Fibroblast of skin of back (primary cell): ENCODE data around the gene SNX3.

Experiments
- DNase-seq: peaks from one replicate; pipeline ENCODE4 v3.0.0-alpha.2; 2013

The SNX3 gene

DNA sequence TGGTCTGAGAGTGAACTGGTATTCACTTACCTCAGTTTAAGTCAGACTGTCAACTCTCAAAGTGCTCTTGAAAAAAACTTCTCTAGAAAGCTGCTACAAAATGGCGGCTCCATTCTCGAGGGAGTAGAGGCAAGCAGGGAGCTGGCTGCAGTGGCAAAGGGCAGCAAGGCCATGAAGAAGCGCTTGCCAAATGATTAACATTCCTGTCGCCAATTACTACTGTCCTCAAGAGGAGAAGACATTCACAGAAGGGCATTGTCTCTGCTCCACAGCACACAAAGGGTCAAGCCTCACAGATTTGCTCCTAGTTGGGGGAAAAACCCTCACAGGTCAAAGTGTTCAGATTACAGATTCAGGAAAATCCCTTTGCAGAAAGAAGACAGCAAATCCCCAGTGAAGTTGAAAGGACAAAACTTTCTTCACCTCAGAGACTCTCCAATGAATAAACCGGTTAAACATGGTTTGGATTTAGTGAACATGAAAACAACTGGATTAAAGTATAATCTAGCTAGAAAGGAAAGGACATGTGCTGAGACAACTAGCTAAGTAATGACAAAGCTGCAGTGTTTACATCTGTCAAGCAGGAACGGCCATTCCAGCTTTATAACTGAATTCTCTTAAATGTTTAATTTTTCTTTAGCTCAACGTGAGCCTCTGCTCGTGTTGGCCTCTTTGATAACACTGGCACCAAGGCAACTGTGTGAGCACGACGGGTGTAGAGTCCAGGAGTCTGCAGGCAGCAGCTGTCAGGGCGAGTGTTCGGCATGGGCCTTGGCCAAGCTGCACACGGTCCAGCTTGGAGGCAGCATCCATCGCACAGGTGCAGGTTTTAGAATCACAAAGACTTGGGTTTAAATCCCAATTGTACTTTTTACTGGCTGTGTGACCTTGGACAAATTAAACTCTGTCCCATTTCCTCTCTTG lies 57.4 kb downstream of the SNX3 start:
- DNase-seq, result no peak

DNA sequence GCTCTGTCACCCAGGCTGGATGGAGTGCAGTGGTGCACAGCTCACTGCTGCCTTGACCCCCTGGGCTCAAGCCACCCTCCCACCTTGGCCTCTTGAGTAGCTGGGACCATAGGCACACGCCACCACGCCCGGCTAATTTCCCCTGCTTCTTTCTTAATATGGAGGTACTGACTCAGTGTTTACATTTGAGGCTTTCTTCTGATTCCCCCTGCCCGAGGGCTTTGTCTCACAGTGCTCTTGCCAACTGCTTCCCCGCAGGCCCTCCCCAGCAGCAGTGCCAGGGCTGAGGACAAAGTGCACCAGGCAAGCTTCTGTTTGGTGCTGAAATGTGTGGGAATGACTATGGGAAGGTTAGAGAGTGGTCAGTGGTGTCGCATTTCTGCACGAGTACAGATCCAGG lies 60.2 kb downstream of the SNX3 start:
- DNase-seq, result peak; percentile 20

DNA sequence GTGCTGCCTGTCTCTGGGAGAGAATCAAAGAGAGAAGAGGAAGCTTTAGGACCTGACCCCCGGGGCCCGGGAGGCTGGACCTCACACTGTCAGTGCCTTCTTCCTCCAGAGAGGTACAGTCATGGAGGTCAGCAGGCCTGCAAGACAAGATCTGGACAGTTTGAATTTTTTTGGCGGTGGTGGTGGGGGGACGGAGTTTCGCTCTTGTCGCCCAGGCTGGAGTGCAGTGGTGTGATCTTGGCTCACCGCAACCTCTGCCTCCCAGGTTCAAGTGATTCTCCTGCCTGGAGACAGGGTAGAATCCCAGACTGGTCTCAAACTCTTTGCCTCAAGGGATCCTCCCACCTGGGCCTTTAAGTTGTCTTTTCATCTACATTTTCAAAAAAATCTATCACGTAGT lies 60.7 kb downstream of the SNX3 start:
- no peak for DNase-seq

DNA sequence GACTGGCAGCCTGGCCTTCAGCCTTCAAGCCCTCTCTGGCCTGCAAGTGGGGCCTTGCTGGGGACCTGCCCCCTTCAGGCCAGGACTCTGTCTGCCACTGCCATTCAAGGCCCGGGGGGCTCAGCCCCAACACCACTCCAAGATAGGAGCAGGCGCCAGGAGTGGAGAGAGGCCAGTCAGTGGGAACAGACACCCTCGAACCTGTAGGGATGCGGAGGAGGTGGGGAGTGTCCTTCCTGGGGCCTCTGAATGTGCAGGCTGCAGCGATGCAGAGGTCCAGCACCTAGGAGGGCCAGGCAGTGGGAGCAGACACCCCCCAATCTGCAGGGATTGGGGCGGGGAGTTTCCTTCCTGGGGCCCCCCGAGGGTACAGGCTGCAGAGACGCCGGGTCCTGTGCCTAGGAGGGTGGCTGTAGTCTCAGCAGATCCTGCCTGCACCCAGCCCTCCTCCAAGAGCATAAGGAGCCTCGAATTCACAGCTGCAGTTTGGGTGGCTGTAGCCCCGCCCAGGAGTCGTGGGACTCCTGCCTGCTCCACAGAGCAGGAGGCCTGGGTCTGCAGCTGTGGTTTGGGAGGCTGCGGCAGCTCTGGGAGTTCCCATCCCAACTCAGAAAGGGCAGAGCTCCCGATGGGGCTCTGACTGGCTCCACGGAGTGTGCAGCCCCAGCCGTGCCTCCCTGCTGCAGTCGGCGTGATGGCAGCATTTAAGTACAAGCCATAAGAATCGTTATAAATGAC lies 61.9 kb downstream of the SNX3 start:
- DNase-seq, result no peak

DNA sequence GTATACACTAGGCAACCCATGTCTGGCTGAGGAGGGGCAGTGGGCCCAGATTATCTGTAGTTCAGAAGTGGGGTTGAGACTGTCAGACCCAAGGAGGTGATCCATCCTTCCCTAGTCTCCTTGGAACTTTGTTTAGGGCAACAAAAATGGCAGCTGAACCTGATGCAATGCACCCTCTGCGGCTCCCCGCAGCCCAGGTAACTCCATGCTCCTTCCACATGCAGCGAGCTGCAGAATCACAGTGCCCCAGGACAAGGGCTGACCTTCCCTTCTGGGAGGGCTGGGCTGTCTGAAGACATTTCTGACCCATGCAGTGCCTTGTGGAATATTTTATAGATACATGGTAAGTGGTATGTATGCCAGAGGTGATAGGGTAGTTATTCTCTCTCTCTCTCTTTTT lies 65.6 kb downstream of the SNX3 start:
- no peak for DNase-seq

DNA sequence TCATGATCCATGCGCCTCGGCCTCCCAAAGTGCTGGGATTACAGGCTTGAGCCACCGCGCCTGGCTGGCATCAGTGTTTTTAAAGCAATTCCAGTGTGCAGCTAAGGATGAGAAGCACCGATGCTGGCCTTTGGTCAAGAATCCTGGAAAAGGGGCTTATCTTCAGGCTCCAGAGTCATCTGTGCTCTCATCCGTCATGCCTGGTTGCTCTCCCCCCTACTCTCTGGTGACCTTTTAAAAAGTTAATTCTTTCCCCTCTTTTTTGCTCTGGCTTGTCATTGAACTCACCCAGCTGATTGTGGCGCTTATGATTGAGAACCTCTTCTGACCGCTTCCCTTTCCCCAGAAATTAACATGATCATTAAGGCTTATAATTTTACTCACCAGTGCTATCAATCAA lies 66.3 kb downstream of the SNX3 start:
- no peak for DNase-seq

DNA sequence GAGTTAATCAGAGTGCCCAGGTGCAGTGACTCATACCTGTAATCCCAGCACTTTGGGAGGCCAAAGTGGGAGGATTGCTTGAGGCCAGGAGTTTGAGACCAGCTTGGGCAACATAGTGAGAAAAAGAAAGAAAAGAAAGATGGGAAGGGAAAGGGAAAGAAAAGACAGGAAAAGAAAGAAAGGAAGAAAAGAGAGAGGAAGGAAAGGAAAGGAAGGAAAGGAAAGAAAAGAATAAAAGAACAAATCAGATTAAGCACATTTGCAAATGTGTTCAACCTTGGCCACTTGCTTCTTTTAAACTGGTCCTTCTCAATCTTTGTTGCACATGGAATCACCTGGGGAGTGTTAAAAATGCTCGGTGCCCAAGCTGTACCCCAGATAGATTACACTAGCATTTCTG lies 67.0 kb downstream of the SNX3 start:
- no peak for DNase-seq

DNA sequence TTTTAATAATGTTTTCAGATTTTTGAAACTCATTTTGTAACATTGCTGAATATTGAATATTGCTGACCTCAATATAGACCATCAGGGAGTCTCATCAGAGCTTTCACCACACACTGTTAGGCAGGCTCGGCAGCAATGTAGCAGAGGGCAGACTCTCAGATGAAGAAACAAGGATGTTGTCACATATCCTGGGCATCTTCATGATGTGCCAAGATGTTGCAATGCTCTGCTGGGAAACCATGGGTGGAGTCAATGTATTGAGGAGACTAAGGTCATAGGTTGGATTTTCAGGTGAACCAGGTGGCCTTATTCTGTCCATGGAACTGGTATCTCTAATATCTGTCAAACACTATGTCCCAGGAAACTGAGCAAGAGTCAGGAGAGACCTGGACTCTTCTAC lies 67.7 kb downstream of the SNX3 start:
- DNase-seq, result no peak

DNA sequence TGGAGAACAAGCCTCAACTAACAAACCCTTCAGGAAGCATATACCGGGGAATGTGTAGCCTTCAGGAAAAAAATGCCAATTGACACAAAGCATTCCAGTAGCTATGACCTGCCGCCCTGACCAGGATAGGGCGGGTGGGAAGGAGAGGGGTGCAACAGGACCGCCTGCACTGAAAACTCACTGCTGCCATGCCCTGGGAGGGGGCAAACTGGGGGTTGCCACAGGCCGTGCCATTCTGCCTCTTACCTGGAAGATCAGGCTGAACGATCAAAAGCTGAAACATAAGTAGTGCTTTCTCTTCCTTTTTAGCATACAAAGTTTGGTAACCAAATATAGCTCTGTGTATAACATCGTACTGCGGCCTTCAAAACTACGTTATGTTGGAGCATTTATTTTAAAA lies 73.3 kb downstream of the SNX3 start:
- no peak for DNase-seq

DNA sequence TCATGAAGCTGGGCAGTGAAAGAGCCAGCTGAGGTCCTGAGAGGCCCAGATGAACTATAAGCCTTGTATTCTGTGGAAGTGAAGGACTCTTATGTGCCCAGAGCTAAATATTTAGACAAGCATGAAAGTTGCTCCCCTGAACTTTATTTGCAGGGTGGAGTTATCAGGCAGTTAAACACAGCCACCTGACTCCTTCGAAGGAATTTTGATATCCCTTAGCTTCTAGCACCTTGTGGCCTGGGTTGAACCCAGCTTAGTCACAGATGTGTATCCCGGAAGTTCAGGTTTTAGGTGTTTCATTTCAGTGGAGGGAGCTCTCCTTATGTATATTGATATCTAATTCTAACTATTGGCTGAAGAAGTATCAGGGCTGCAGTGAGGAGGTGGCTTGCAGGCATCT lies 74.6 kb downstream of the SNX3 start:
- no peak for DNase-seq

DNA sequence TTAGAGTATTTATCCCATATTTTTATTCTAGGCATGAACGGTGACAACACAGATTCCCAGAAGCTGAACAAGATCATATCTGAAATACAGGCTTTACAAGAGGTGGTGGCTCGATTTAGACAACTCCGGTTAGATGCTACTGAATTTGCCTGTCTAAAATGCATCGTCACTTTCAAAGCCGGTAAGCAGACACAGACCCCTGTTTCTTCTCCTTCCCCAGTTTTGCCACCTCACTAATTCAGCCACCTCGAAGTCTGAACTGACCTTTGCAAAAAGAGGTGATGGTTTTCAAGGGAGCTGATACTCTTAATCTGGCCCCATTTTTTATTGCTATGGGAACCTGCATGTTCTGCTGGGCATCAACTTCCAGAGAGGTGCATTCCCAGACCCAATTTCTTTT lies 80.1 kb downstream of the SNX3 start:
- DNase-seq, result no peak

DNA sequence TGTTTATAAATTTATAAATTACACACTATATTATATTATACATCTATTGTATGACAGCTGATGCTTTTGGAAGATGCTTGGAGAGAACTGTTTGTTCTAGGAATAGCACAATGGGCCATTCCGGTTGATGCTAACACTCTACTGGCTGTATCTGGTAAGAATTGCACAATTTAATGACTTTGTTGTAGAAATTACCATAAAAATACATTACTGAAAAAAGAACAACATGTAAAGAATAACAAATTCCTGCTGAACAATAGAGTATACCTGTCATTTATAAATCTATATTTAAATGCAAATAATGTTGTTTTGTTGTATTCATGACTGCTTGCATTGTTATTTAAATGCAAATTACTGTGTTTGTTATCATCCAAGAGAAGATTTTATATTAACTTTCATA lies 80.6 kb downstream of the SNX3 start:
- DNase-seq, result no peak

DNA sequence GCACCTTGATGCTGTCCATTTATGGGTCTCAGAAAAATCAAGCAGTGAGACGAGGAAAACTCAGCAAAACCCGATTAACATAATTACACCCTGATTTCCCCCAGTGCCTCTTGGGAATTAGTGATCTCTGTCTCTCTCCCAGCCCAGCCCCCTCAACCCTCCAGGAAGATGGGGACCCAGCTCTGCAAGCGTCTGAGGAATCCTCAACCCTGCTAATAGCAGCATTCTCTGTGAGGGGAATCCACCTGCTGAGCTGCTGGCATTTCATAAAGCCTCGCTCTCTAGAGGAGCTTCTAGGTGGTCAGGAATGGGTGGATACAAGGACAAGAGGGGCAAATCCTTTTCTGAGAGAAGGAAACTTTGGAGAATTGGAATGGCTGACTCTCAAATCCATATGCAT lies 81.1 kb downstream of the SNX3 start:
- no peak for DNase-seq

DNA sequence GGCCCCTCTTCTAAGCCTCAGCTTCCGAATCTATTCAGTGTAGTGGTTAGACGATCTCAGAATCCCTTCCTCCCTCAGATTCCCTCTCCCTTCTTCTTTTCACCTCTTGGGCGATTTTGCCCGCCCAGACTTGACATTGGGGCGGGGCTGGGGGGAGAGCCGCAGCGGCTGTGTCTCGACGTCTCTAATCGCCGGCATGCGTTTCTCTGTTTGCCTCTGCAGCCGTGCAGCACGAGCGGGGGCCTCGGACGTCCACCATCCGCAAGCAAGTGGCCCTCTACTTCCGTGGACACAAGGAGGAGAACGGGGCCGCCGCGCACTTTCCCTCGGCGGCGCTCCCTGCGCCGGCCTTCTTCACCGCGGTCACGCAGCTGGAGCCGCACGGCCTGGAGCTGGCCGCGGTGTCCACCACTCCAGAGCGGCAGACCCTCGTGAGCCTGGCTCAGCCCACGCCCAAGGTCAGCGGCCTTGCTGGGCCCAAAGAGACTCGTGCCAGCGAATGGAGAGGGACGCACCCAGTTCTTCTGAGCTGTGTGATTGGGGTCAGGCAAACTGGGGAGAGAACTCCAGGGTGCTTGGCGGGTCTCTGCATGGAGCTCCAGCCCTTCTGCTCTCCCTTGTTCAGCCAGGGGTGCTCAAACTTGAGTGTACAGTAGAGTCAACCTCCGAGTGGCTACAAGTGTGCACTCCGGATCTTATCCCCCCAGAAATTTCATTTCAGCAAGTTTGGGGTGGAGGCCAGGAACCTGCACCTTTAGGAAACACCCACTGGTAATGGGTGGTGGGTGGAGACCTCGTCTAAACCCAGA lies 84.4 kb downstream of the SNX3 start:
- no peak for DNase-seq

DNA sequence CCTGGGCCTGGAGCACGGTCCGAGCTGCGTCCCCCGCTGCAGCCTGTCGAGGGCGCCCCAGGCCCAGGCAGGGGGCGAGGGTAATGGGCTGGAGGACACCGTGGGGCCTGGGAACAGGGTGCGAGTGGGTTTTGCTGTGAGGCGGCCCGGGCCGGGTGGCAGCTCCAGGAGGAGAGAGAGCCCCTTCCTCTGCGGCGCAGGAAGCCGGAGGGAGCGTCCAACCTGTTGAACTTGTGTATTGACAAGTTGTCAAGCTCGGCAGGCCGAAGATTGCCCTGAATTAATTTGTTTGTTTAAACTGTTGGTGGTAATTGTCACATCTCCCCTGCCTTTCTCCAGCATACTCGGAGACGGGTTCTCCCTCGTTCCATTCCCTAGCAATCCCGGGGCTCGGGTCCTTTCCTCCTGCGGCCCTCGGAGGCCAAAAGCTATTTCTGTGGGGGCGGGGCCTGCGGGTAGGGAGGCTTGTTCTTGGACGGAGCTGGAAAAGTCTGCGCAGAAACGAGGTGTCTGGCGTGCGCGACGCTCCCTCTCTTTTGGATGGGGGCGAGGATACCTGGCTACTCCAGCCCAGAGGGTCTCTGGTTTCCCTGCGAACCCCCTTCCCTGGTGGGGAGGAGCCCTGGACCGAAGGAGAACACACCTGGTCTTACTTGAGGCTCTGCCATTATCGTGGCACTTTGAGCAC lies 85.1 kb downstream of the SNX3 start:
- no peak for DNase-seq

DNA sequence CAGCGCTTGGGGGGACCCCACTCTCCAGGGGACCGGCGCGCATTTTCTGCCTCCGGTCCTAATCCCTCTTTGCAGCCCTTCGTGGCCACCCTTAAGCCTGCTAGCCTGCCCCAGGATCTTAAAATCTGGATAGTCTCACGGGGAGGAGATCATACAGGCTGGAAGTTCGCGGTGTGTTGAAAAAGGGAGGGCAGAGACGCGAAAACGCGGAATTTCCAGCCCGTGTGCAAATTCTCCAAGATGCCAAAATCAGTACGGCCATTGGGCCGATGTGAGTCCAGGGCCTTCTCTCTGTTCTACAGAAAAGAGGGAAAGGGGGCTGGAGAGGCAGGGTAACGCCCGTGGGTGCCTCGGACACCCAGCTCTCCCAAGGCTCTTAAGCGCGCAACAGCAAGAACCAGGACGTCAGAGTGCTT lies 85.7 kb downstream of the SNX3 start:
- no peak for DNase-seq

DNA sequence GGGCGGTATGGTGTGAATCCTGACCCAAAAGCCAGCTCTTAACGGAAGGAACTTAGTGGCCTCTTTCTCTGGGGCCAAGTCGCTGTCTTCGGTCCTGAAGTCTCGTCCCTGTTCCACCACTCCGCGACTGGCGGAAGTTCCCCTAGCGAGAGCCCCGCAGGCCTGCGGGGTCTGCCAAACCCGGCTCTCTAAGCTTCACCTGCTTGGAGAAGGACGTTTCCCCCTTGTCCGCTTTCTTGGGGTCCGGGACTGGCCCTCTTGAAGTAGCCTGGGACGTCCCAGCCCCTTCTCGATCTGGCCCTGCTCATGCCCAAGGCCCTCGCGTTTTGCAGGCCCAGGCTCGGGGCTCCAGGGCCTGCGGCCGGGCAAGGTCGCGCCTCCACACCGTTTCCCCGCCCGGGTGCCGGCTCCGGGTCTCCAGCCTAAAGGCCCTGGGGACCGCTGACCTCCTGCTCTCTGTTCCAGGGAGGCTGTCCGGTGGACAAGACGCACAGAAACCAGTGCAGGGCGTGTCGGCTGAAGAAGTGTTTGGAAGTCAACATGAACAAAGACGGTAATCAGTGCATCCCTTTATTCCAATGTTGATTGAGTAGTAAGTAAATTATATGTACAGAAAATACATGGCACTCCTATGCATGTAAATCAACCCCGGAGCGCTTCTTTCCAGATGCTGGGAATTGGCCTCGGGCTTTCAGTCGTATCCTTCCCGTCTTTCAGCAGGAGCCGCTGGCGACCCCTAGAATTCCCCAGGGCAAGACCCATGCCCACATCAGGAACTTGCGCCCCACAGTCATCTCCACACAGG lies 86.3 kb downstream of the SNX3 start:
- peak; percentile 55 for DNase-seq

DNA sequence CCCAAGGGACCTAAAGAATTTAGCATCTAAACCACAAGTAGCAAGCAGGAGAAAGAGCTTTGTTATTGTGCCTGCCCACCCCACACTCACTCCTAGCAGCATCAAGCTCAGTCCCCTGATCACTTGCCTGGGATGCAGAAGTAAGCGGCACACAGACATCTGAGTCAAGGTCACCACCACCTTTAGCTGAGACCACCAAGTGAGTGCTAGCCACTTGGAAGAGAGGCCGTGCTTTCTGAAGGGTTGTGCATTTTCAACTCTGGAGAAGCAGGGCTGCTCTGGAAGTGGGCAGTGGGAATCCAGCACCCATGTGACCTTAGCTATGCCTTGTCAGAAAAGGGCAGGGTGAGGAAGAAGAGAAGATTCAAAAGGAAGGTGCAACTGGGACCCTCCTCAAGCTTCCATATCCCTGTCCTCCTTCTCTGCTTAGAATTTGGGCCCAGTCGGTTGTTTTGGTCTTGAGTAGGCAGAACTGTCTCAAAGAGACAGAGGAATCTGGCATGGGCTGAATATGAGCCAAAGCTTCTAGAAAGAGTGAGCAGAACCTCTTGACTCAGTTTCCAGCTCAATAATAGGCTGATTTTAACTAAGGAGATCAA lies 88.8 kb downstream of the SNX3 start:
- no peak for DNase-seq

DNA sequence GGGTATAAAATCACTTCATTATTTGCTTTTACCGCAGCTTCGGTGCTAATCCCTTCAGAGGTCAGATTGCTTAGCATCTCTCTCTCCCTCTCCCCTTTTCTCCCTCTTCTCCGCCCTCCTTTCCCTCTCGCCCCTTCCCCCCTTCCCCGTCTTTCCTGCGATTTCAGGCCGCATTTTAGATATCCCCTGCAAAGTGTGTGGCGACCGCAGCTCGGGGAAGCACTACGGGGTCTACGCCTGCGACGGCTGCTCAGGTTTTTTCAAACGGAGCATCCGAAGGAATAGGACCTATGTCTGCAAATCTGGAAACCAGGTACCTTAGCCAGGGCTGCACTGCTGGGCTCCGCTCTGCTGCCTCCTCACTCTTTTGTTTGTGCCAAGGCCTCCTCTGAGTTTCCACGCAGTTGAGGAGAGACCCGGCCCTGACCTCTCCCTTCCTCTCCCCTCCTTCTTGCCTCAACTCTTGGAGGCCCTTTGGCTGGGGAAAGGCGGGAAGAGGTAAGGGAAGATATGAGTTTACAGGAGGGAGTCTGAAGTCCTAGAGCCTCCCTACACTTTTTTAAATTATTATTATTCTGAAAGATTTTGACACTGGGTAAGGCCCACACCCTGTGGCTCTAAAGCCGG lies 89.4 kb downstream of the SNX3 start:
- DNase-seq, result no peak
